CD8-positive, alpha-beta memory T cell (primary cell): ENCODE data around the gene SPANXA2. TPM values are rescaled to one million over a fixed set of nuclear protein-coding genes. Genes with fewer than 3 reads are reported as not detected.
"Not testable (repeated sequence)": the region's sequence is repeated elsewhere in the genome, so short reads cannot be mapped to it uniquely, and the experiment has no call there.

Source experiments
- CTCF ChIA-PET: fragments of 350-600 bp; sonication (Branson Sonifier 250); formaldehyde crosslinking; loops from one replicate; lab custom pipeline; 2021; ENCODE audit warnings: antibody characterized with exemption; lab: Charles Lee
- POLR2A ChIA-PET: fragments of 350-600 bp; sonication (Branson Sonifier 250); formaldehyde crosslinking; loops from one replicate; lab custom pipeline; 2021; ENCODE audit warnings: antibody characterized with exemption; lab: Charles Lee
- DNase-seq, 5 donors: peaks; one replicate each; pipeline versions ENCODE4 v3.0.0 to v3.0.0-alpha.2; 2020 to 2022; ENCODE audit warnings: mixed read lengths in 1 of 5
- H3K27ac ChIP-seq: one replicate; pipeline ENCODE4 v1.7.0; 2013; ENCODE audit warnings: low read depth, mild to moderate bottlenecking, low read length, moderate library complexity
- H3K27me3 ChIP-seq: 2 replicates; pipeline ENCODE4 v1.7.0; 2013; ENCODE audit warnings: low read length, mild to moderate bottlenecking; ENCODE audit not compliant: insufficient read depth, poor library complexity, severe bottlenecking
- H3K36me3 ChIP-seq: 2 replicates; pipeline ENCODE4 v1.7.0; 2013; ENCODE audit warnings: mild to moderate bottlenecking, low read length, moderate library complexity; ENCODE audit not compliant: insufficient read depth
- H3K4me1 ChIP-seq: 2 replicates; pipeline ENCODE4 v1.7.0; 2013; ENCODE audit warnings: mild to moderate bottlenecking, low read length, moderate library complexity; ENCODE audit not compliant: insufficient read depth
- H3K4me3 ChIP-seq: 2 replicates; pipeline ENCODE4 v1.7.0; 2013; ENCODE audit warnings: mild to moderate bottlenecking, low read length
- H3K9me3 ChIP-seq: 2 replicates; pipeline ENCODE4 v1.7.0; 2013; ENCODE audit warnings: mild to moderate bottlenecking, low read length
- H3K27ac Mint-ChIP-seq, 8 donors: one replicate each; pipeline ENCODE4 v1.8.0; 2020 to 2021; ENCODE audit warnings: mixed read lengths in 8 of 8, mild to moderate bottlenecking in 6 of 8, inconsistent platforms in 3 of 8, moderate library complexity in 3 of 8
- H3K27me3 Mint-ChIP-seq, 2 donors: one replicate each; pipeline ENCODE4 v1.8.0; 2020 to 2021; ENCODE audit warnings: mixed read lengths in 2 of 2, mild to moderate bottlenecking in 1 of 2, moderate library complexity in 1 of 2
- H3K36me3 Mint-ChIP-seq, 3 donors: one replicate each; pipeline ENCODE4 v1.8.0; 2020 to 2021; ENCODE audit warnings: mixed read lengths in 3 of 3, inconsistent platforms in 1 of 3, mild to moderate bottlenecking in 1 of 3
- H3K4me1 Mint-ChIP-seq, 3 donors: one replicate each; pipeline ENCODE4 v1.8.0; 2020 to 2021; ENCODE audit warnings: mixed read lengths in 3 of 3, inconsistent platforms in 1 of 3, mild to moderate bottlenecking in 1 of 3
- H3K4me3 Mint-ChIP-seq, 7 donors: one replicate each; pipeline ENCODE4 v1.8.0; 2020 to 2021; ENCODE audit warnings: mixed read lengths in 7 of 7, mild to moderate bottlenecking in 6 of 7, moderate library complexity in 4 of 7, inconsistent platforms in 2 of 7
- H3K9me3 Mint-ChIP-seq, 5 donors: one replicate each; pipeline ENCODE4 v1.8.0; 2020 to 2022; ENCODE audit warnings: mixed read lengths in 5 of 5, mild to moderate bottlenecking in 3 of 5, moderate library complexity in 2 of 5, inconsistent platforms in 1 of 5
- polyA plus RNA-seq: library from polyadenylated mRNA; unstranded; fragments of 300-500 nt; fragmentation: Illumina TruSeq; gene quantifications from one replicate; pipeline ENCODE4 v1.2.3, GENCODE V29; 2021
- total RNA-seq, 2 experiments: library from RNA; stranded (reverse); gene quantifications; one replicate each; pipeline ENCODE4 v1.2.3, GENCODE V29; 2021

The SPANXA2 gene, protein sequence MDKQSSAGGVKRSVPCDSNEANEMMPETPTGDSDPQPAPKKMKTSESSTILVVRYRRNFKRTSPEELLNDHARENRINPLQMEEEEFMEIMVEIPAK
- total RNA-seq = not detected
- not detected for polyA plus RNA-seq

DNA sequence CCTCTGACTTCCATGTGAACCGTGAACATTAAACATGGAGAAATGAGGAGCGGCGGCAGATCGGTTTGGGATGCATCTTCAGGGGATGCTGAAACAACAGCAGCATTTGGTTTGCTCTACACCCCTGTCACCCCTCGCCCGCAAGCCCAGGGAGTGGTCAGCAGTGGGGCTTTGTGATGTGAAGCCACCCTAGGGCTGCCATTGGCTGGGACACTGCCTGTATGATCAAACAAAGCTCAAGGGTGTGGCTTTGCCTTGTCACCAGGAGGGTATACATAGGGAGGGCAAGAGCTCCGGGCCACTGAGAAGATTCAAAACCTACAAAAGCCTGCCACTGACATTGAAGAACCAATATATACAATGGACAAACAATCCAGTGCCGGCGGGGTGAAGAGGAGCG lies at the start of gene SPANXA2:
Gene SPANXA2 (plus strand): TSS at position 301 of the 400 bp plus-strand sequence. CDS start 60 bp downstream, at position 361.
- POLR2A ChIA-PET, H3K9me3 Mint-ChIP-seq, DNase-seq: not testable (repeated sequence)

DNA sequence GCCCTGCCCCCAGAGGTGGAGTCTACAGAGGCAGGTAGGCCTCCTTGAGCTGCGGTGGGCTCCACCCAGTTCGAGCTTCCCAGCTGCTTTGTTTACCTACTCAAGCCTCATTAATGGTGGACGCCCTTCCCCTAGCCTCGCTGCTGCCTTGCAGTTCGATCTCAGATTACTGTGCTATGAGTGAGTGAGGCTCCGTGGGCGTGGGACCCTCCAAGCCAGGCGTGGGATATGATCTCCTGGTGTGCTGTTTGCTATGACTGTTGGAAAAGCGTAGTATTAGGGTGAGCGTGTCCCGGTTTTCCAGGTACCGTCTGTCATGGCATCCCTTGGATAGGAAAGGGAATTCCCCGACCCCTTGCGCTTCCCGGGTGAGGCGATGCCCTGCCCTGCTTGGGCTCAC lies 47.0 kb upstream of the SPANXA2 start:
- H3K36me3 ChIP-seq, H3K9me3 ChIP-seq, H3K27me3 Mint-ChIP-seq, H3K4me3 Mint-ChIP-seq, H3K4me1 Mint-ChIP-seq, H3K9me3 Mint-ChIP-seq, H3K27me3 ChIP-seq, DNase-seq, H3K4me3 ChIP-seq, H3K4me1 ChIP-seq, POLR2A ChIA-PET, H3K36me3 Mint-ChIP-seq, H3K27ac ChIP-seq, CTCF ChIA-PET, H3K27ac Mint-ChIP-seq: not testable (repeated sequence)

More for the DNA sequence above, at the start of gene SPANXA2:
- H3K27me3 ChIP-seq, H3K4me3 ChIP-seq, H3K4me1 ChIP-seq, H3K27ac ChIP-seq, H3K4me1 Mint-ChIP-seq, H3K27ac Mint-ChIP-seq, H3K9me3 ChIP-seq, H3K36me3 ChIP-seq, CTCF ChIA-PET, H3K27me3 Mint-ChIP-seq, H3K36me3 Mint-ChIP-seq, H3K4me3 Mint-ChIP-seq: not testable (repeated sequence)

GRCh38 chrX:141584638-141585037 lies 4.9 kb upstream of the SPANXA2 start, which contains the start of gene SPANXA1:
Gene SPANXA1, minus strand, starts transcription at chrX:141584738. Its CDS starts 60 bp downstream, at chrX:141584678.
- H3K27me3 ChIP-seq, H3K27ac ChIP-seq, POLR2A ChIA-PET, H3K9me3 Mint-ChIP-seq, H3K36me3 ChIP-seq, DNase-seq, H3K4me1 Mint-ChIP-seq, H3K4me3 ChIP-seq, H3K27me3 Mint-ChIP-seq, H3K4me3 Mint-ChIP-seq, H3K9me3 ChIP-seq, CTCF ChIA-PET, H3K4me1 ChIP-seq, H3K27ac Mint-ChIP-seq, H3K36me3 Mint-ChIP-seq: not testable (repeated sequence)

DNA sequence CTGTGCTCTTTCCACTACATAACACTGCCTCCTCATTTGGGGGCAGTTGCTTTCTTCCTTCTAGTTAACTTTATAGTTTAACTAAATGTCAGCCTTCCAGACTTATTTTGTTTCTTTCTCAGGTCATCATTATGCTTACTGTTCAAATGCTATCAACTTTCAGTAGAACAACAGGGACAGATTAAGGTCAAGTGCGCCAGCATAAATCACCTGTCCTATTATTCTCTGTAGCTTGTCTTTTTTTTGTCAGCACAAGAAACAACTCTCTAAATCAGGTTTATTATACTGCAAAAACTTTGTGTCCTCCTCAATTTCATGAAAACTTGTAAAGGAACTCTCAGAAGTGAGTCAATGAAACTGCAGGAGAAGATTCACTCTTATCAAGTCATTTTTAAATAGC lies 19.6 kb downstream of the SPANXA2 start:
- H3K27ac ChIP-seq = no peak overlapping the region
- Mint-ChIP-seq H3K4me3 (no peak overlapping the region), H3K27me3 (peaks cover 0 to 1% of the 10 kb centered on the region in 2 donors), H3K4me1 (no peaks in the 10 kb centered on the region), H3K9me3 (peaks cover 0 to 5% (median 2%) of the 10 kb centered on the region in 5 donors), H3K36me3 (no peaks in the 10 kb centered on the region), H3K27ac (peak overlapping the region in 1 of 8 donors; percentile 88)
- POLR2A ChIA-PET = no interaction called here
- no peaks in the 10 kb centered on the region for H3K27me3 ChIP-seq
- DNase-seq = no peak
- CTCF ChIA-PET = no interaction called here
- no peaks in the 10 kb centered on the region for H3K36me3 ChIP-seq
- no peaks in the 10 kb centered on the region for H3K9me3 ChIP-seq
- H3K4me1 ChIP-seq = no peaks in the 10 kb centered on the region
- no peak overlapping the region for H3K4me3 ChIP-seq

DNA sequence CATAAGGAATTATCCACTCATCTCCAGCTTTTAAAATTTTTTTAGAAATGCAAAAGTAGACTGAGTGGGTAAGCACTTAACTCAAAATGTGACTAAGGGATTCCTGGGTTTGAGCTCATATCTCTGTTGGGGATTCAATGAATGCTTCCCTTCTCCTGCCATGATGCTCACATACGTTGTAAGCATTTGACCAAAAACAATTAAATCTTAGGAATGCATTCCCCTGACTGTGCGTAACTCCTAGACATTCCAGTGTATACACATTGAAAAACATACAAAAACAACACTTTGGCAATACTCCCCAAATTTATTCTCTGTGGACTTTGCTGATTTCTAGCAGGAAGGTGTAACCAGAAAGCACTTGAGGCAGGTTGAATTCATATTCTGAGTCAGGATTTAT lies 29.8 kb downstream of the SPANXA2 start:
- ChIA-PET CTCF (no interaction called here), POLR2A (no interaction called here)
- DNase-seq = no peak
- H3K9me3 Mint-ChIP-seq = peaks cover 0 to 10% (median 0%) of the 10 kb centered on the region in 5 donors
- no peaks in the 10 kb centered on the region for H3K36me3 ChIP-seq
- no peaks in the 10 kb centered on the region for H3K36me3 Mint-ChIP-seq
- H3K27me3 ChIP-seq = no peaks in the 10 kb centered on the region
- H3K4me1 ChIP-seq = no peaks in the 10 kb centered on the region
- no peak overlapping the region for H3K4me3 ChIP-seq
- H3K4me3 Mint-ChIP-seq = no peak overlapping the region
- no peak overlapping the region for H3K27ac Mint-ChIP-seq
- H3K27me3 Mint-ChIP-seq = no peaks in the 10 kb centered on the region
- no peaks in the 10 kb centered on the region for H3K9me3 ChIP-seq
- no peak overlapping the region for H3K27ac ChIP-seq
- H3K4me1 Mint-ChIP-seq = no peaks in the 10 kb centered on the region

DNA sequence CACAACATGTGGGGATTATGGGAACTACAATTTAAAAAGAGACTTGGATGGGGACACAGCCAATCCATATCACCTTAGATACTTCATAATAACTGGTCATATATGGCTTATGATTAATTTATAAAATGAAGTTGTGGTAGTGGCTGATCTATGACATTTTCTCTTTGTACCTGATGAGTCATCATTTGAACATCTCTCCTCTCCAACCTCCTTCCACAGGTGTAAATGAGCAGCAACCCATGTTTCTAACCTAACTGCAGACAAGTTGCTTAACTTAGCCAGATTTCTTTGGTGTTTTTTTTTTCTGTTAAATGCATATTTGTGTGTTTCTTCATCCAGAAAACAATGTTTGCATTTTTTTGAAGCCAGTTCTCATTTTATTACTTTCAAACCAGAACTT lies 42.6 kb downstream of the SPANXA2 start:
- Histone ChIP-seq H3K27me3 (no peaks in the 10 kb centered on the region), H3K27ac (no peak overlapping the region), H3K9me3 (no peaks in the 10 kb centered on the region), H3K4me1 (no peaks in the 10 kb centered on the region), H3K4me3 (no peak overlapping the region), H3K36me3 (no peaks in the 10 kb centered on the region)
- no peak for DNase-seq
- H3K27me3 Mint-ChIP-seq = peaks cover 0 to 2% of the 10 kb centered on the region in 2 donors
- no peak overlapping the region for H3K27ac Mint-ChIP-seq
- no peak overlapping the region for H3K4me3 Mint-ChIP-seq
- CTCF ChIA-PET = no interaction called here
- POLR2A ChIA-PET = no interaction called here
- H3K4me1 Mint-ChIP-seq = no peaks in the 10 kb centered on the region
- H3K36me3 Mint-ChIP-seq = no peaks in the 10 kb centered on the region
- H3K9me3 Mint-ChIP-seq = peaks cover 0 to 9% (median 3%) of the 10 kb centered on the region in 5 donors

DNA sequence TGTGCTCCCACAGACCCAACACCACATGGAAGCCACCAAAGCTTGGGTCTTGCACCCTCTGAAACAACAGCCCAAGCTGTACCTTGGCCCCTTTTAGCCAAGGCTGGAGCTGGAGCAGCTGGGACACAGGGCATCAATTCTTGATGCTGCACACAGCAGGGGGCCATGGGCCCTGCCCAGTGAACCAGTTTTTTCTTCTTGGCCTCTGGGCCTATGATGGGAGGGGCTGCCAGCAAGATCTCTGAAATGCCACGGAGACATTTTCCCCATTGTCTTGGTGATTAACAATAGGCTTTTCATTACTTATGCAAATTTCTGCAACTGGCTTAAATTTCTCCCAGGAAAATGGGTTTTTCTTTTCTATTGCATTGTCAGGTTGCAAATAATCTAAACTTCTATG lies 49.0 kb downstream of the SPANXA2 start:
- H3K9me3 ChIP-seq = no peaks in the 10 kb centered on the region
- no peaks in the 10 kb centered on the region for H3K27me3 ChIP-seq
- no peak overlapping the region for H3K27ac ChIP-seq
- DNase-seq = no peak
- no peaks in the 10 kb centered on the region for H3K4me1 Mint-ChIP-seq
- POLR2A ChIA-PET = no interaction called here
- CTCF ChIA-PET = no interaction called here
- no peak overlapping the region for H3K27ac Mint-ChIP-seq
- peaks cover 0 to 2% of the 10 kb centered on the region in 2 donors for H3K27me3 Mint-ChIP-seq
- no peaks in the 10 kb centered on the region for H3K36me3 ChIP-seq
- no peaks in the 10 kb centered on the region for H3K36me3 Mint-ChIP-seq
- no peaks in the 10 kb centered on the region for H3K4me1 ChIP-seq
- H3K9me3 Mint-ChIP-seq = peaks cover 0 to 7% (median 5%) of the 10 kb centered on the region in 5 donors
- no peak overlapping the region for H3K4me3 ChIP-seq
- no peak overlapping the region for H3K4me3 Mint-ChIP-seq
